Measurements from ENCODE around the gene ZNF79.

GRCh38 chr9:127395497-127396252 lies 28.5 kb upstream of the ZNF79 start:
- TF ChIP-seq SP1 (IDR thresholded peaks at IDR 0.05) (no peak), HDGF (IDR thresholded peaks at IDR 0.05; ENCODE audit: borderline replicate concordance) (no peak), FOXK2 (IDR thresholded peaks at IDR 0.05) (no peak), NFRKB (IDR thresholded peaks at IDR 0.05) (no peak), SUZ12 (IDR thresholded peaks at IDR 0.05) (no peak), ZNF384 (IDR thresholded peaks at IDR 0.05) (no peak), BHLHE40 (IDR thresholded peaks at IDR 0.05; ENCODE audit: borderline replicate concordance) (no peak), FOXM1 (IDR thresholded peaks at IDR 0.05; ENCODE audit: borderline replicate concordance) (no peak), ARNT (IDR thresholded peaks at IDR 0.05) (no peak), FOXA1 (IDR thresholded peaks at IDR 0.05) (no peak)

Measured in HEK293T (cell line).